Measurements from ENCODE around the gene GALNT11.

Gene GALNT11

GRCh38 chr7:152120210-152120609 is 94.7 kb downstream of the GALNT11 start:
- Histone ChIP-seq H2AFZ (ENCODE audit: low read length) (no peak overlapping the region), H3K4me3 (ENCODE audit: low read depth, low read length, poor library complexity, severe bottlenecking) (no peak overlapping the region), H3K36me3 (ENCODE audit: insufficient read depth, low read length) (peaks cover 82% of the 10 kb centered on the region), H3K9me3 (ENCODE audit: low read length) (peaks cover 4% of the 10 kb centered on the region; the same call in 1 of the 2 replicates), H3K4me1 (ENCODE audit: insufficient read depth, low read length, severe bottlenecking) (no peaks in the 10 kb centered on the region), H3K79me2 (ENCODE audit: insufficient read depth, low read length) (no peaks in the 10 kb centered on the region), H4K20me1 (ENCODE audit: insufficient read depth, low read length) (no peaks in the 10 kb centered on the region), H3K9ac (ENCODE audit: low read length) (no peak overlapping the region), H3K9me2 (ENCODE audit: low read depth, low read length) (no peaks in the 10 kb centered on the region), H3K27ac (ENCODE audit: low read depth, low read length, poor library complexity, severe bottlenecking) (no peak overlapping the region), H3F3A (ENCODE audit: insufficient read depth, low read length) (no peaks in the 10 kb centered on the region), H3K27me3 (ENCODE audit: insufficient read depth, low read length) (no peaks in the 10 kb centered on the region), H3K4me2 (ENCODE audit: low read length) (no peak overlapping the region)
- TF ChIP-seq EZH2 (IDR thresholded peaks at IDR 0.05; ENCODE audit: borderline replicate concordance, low read length): no peak
- TF ChIP-seq, protein P1, sequence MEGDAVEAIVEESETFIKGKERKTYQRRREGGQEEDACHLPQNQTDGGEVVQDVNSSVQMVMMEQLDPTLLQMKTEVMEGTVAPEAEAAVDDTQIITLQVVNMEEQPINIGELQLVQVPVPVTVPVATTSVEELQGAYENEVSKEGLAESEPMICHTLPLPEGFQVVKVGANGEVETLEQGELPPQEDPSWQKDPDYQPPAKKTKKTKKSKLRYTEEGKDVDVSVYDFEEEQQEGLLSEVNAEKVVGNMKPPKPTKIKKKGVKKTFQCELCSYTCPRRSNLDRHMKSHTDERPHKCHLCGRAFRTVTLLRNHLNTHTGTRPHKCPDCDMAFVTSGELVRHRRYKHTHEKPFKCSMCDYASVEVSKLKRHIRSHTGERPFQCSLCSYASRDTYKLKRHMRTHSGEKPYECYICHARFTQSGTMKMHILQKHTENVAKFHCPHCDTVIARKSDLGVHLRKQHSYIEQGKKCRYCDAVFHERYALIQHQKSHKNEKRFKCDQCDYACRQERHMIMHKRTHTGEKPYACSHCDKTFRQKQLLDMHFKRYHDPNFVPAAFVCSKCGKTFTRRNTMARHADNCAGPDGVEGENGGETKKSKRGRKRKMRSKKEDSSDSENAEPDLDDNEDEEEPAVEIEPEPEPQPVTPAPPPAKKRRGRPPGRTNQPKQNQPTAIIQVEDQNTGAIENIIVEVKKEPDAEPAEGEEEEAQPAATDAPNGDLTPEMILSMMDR (IDR thresholded peaks at IDR 0.05; ENCODE audit: low read length): no peak

DNA sequence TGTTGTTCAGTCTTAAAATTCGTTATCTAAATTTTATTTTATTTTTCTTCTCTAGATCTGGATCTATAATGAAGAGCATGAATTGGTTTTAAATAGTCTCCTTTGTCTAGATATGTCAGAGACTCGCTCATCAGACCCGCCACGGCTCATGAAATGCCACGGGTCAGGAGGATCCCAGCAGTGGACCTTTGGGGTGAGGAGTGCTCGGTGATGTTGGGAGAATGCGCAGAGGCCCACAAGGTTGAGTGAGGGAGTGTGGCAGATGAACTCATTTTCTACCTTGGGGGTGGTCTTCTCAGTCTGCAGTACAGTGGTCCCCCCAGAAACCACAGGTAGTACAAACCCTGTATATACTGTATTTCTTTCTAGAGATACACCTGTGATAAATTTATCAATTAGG is 95.3 kb downstream of the GALNT11 start:
- no peak overlapping the region for H3K4me2 ChIP-seq (ENCODE audit: low read length)
- no peaks in the 10 kb centered on the region for H3F3A ChIP-seq (ENCODE audit: insufficient read depth, low read length)
- H3K79me2 ChIP-seq (ENCODE audit: insufficient read depth, low read length): no peaks in the 10 kb centered on the region
- H3K4me3 ChIP-seq (ENCODE audit: low read depth, low read length, poor library complexity, severe bottlenecking): no peak overlapping the region
- H3K9ac ChIP-seq (ENCODE audit: low read length): no peak overlapping the region
- H3K9me2 ChIP-seq (ENCODE audit: low read depth, low read length): no peaks in the 10 kb centered on the region
- no peak overlapping the region for H2AFZ ChIP-seq (ENCODE audit: low read length)
- H3K27ac ChIP-seq (ENCODE audit: low read depth, low read length, poor library complexity, severe bottlenecking): no peak overlapping the region
- no peaks in the 10 kb centered on the region for H3K4me1 ChIP-seq (ENCODE audit: insufficient read depth, low read length, severe bottlenecking)
- TF ChIP-seq, protein P1 (IDR thresholded peaks at IDR 0.05; ENCODE audit: low read length): no peak
- TF ChIP-seq EZH2 (IDR thresholded peaks at IDR 0.05; ENCODE audit: borderline replicate concordance, low read length): no peak
- H3K36me3 ChIP-seq (ENCODE audit: insufficient read depth, low read length): peaks cover 88% of the 10 kb centered on the region
- H3K9me3 ChIP-seq (ENCODE audit: low read length): peaks cover 4% of the 10 kb centered on the region; the same call in 1 of the 2 replicates
- H3K27me3 ChIP-seq (ENCODE audit: insufficient read depth, low read length): no peaks in the 10 kb centered on the region
- no peaks in the 10 kb centered on the region for H4K20me1 ChIP-seq (ENCODE audit: insufficient read depth, low read length)

GRCh38 chr7:152121432-152121831 is 96.0 kb downstream of the GALNT11 start:
- H3K4me2 ChIP-seq (ENCODE audit: low read length): no peak overlapping the region
- no peaks in the 10 kb centered on the region for H3K27me3 ChIP-seq (ENCODE audit: insufficient read depth, low read length)
- no peak overlapping the region for H2AFZ ChIP-seq (ENCODE audit: low read length)
- H3K9me3 ChIP-seq (ENCODE audit: low read length): peaks cover 4% of the 10 kb centered on the region; the same call in 1 of the 2 replicates
- peaks cover 95% of the 10 kb centered on the region for H3K36me3 ChIP-seq (ENCODE audit: insufficient read depth, low read length)
- TF ChIP-seq, protein P1 (IDR thresholded peaks at IDR 0.05; ENCODE audit: low read length): no peak
- TF ChIP-seq EZH2 (IDR thresholded peaks at IDR 0.05; ENCODE audit: borderline replicate concordance, low read length): no peak
- no peaks in the 10 kb centered on the region for H4K20me1 ChIP-seq (ENCODE audit: insufficient read depth, low read length)
- no peak overlapping the region for H3K27ac ChIP-seq (ENCODE audit: low read depth, low read length, poor library complexity, severe bottlenecking)
- H3K9ac ChIP-seq (ENCODE audit: low read length): no peak overlapping the region
- H3K79me2 ChIP-seq (ENCODE audit: insufficient read depth, low read length): no peaks in the 10 kb centered on the region
- no peaks in the 10 kb centered on the region for H3F3A ChIP-seq (ENCODE audit: insufficient read depth, low read length)
- no peaks in the 10 kb centered on the region for H3K9me2 ChIP-seq (ENCODE audit: low read depth, low read length)
- H3K4me3 ChIP-seq (ENCODE audit: low read depth, low read length, poor library complexity, severe bottlenecking): no peak overlapping the region
- no peaks in the 10 kb centered on the region for H3K4me1 ChIP-seq (ENCODE audit: insufficient read depth, low read length, severe bottlenecking)

Data from OCI-LY1 (cell line).